22Rv1 (cell line): ENCODE results near the gene RFX4.

Source experiments
- ZFX ChIP-seq: fragments of 450-650 bp; IDR thresholded peaks from 2 replicates; pipeline ENCODE4 v1.6.1; 2017; ENCODE audit warnings: antibody characterized with exemption, borderline replicate concordance
- TF ChIP-seq, protein P1 (sequence below): fragments of 450-650 bp; IDR thresholded peaks from 2 replicates; pipeline ENCODE4 v1.5.1; 2017; ENCODE audit warnings: mild to moderate bottlenecking

DNA sequence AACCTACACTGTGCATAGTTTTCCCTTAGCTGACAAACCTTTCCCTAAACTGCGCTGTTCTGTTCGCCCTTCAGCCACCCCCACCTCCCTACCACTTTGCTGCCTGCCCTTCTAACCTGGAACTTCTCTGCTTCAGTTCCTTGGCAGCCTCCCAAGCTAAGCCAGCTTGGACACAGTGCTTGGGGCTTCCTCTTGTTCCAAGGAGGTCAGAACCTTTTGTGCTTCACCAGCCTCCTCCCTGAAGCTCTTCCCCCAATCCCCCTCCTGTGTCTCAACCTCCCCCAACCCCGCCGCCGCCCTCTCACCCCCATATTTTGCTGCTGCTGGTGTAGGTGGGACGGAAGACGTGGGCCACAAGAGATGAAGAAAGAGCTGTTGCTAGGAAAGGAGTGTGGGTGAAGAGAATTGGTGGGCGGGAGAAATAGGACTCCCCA, 183.6 kb downstream of the RFX4 start:
- TF ChIP-seq, protein P1, sequence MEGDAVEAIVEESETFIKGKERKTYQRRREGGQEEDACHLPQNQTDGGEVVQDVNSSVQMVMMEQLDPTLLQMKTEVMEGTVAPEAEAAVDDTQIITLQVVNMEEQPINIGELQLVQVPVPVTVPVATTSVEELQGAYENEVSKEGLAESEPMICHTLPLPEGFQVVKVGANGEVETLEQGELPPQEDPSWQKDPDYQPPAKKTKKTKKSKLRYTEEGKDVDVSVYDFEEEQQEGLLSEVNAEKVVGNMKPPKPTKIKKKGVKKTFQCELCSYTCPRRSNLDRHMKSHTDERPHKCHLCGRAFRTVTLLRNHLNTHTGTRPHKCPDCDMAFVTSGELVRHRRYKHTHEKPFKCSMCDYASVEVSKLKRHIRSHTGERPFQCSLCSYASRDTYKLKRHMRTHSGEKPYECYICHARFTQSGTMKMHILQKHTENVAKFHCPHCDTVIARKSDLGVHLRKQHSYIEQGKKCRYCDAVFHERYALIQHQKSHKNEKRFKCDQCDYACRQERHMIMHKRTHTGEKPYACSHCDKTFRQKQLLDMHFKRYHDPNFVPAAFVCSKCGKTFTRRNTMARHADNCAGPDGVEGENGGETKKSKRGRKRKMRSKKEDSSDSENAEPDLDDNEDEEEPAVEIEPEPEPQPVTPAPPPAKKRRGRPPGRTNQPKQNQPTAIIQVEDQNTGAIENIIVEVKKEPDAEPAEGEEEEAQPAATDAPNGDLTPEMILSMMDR, result no peak
- TF ChIP-seq ZFX, result no peak
